Subcutaneous adipose tissue (tissue), 4 donors: ENCODE measurements around the gene TRAF4. TPM values are rescaled to one million over a fixed set of nuclear protein-coding genes. Genes with fewer than 3 reads are reported as not detected.

Experiments used
- CTCF ChIP-seq: fragments of 450-650 bp; IDR thresholded peaks from one replicate; pipeline ENCODE4 v1.5.1; 2016; ENCODE audit warnings: low read depth, mild to moderate bottlenecking, control low read depth, antibody characterized with exemption, moderate library complexity
- total RNA-seq, 4 donors: library from RNA; depleted of rRNA; stranded (reverse); fragments of >200 nt; gene quantifications; one replicate each; pipeline ENCODE4 v1.1.0, GENCODE V29; 2016

The TRAF4 gene
- total RNA-seq, result 1 to 10 TPM; 2.5 to 8.3 (median 5.2) TPM

GRCh38 chr17:28743243-28744103, at the start of gene TRAF4:
TRAF4 (plus strand) TSS chr17:28744011; CDS start chr17:28744113, 102 bp downstream.
- no peak for TF ChIP-seq CTCF

- TF ChIP-seq CTCF, result no peak
Observed at GRCh38 chr17:28698253-28698941, 45.4 kb upstream of the TRAF4 start.

GRCh38 chr17:28700278-28700677, 43.5 kb upstream of the TRAF4 start:
- TF ChIP-seq CTCF, result no peak

GRCh38 chr17:28700830-28701492, 42.9 kb upstream of the TRAF4 start:
- no peak for TF ChIP-seq CTCF

- TF ChIP-seq CTCF, result no peak
Observed at GRCh38 chr17:28702026-28702751, 41.6 kb upstream of the TRAF4 start.

- no peak for TF ChIP-seq CTCF
Observed at GRCh38 chr17:28702752-28703150, 41.1 kb upstream of the TRAF4 start.
